ENCODE data around the gene DLG4. TPM values are rescaled to one million over a fixed set of nuclear protein-coding genes. Genes with fewer than 3 reads are reported as not detected.

Gene DLG4
- total RNA-seq, 1 experiment from 2014 or later, result 38.3 TPM

- Histone ChIP-seq H3K27ac (ENCODE audit: insufficient read length, low read depth, low read length) (no peak overlapping the region), H3K4ac (ENCODE audit: low read depth, low read length) (no peak overlapping the region), H2BK15ac (ENCODE audit: low read depth, low read length) (no peak overlapping the region), H3K23me2 (ENCODE audit: insufficient read length, low read depth, low read length, poor library complexity, severe bottlenecking) (no peaks in the 10 kb centered on the region), H3K79me2 (ENCODE audit: insufficient read depth, low read length) (no peaks in the 10 kb centered on the region), H3K14ac (ENCODE audit: insufficient read depth, low read length) (no peak overlapping the region), H2BK20ac (ENCODE audit: low read depth, low read length, poor library complexity, severe bottlenecking) (no peak overlapping the region), H2BK5ac (ENCODE audit: insufficient read length, low read length) (no peak overlapping the region), H4K20me1 (ENCODE audit: control insufficient read depth, insufficient read depth, insufficient read length) (no peaks in the 10 kb centered on the region), H3T11ph (ENCODE audit: low read length) (no peak overlapping the region), H2BK120ac (ENCODE audit: low read depth, low read length, poor library complexity, severe bottlenecking) (no peak overlapping the region), H3K23ac (ENCODE audit: insufficient read length, low read depth, low read length) (no peak overlapping the region), H3K27me3 (ENCODE audit: insufficient read depth, low read length) (no peaks in the 10 kb centered on the region), H3K56ac (ENCODE audit: insufficient read length, low read depth, low read length) (no peak overlapping the region), H3K4me1 (ENCODE audit: insufficient read depth, low read length) (peaks cover 2% of the 10 kb centered on the region; the same call in 1 of the 2 replicates), H4K5ac (ENCODE audit: insufficient read length, low read depth, low read length) (no peak overlapping the region), H2AFZ (ENCODE audit: low read length) (no peak overlapping the region), H3K9ac (ENCODE audit: extremely low read depth, insufficient read length, low read length) (no peak overlapping the region), H3K4me2 (ENCODE audit: insufficient read depth, insufficient read length, low read length) (no peak overlapping the region), H3K79me1 (ENCODE audit: insufficient read depth, low read depth, low read length, poor library complexity, severe bottlenecking) (no peaks in the 10 kb centered on the region), H4K91ac (ENCODE audit: insufficient read length, low read depth, low read length) (no peak overlapping the region), H2AK5ac (ENCODE audit: insufficient read length, low read length) (no peak overlapping the region), H4K8ac (replicated peaks; ENCODE audit: insufficient read length, low read depth, low read length) (no peak overlapping the region), H3K9me3 (ENCODE audit: control insufficient read depth, low read depth, low read length) (no peaks in the 10 kb centered on the region), H3K18ac (ENCODE audit: insufficient read length, low read depth, low read length) (no peak overlapping the region), H2BK12ac (ENCODE audit: insufficient read length, low read depth, low read length) (no peak overlapping the region)
- Mint-ChIP-seq H3K36me3 (ENCODE audit: insufficient read depth in 1 of 3, low read depth in 3 of 3) (no peaks in the 10 kb centered on the region), H3K27me3 (ENCODE audit: low read depth) (peaks cover 15% of the 10 kb centered on the region), H3K4me3 (no peak overlapping the region; a peak in 1 of 5 replicates), H3K27ac (peak overlapping the region in 1 of 3 experiments; percentile 56; a peak in 1 of 7 replicates), H3K4me1 (peaks cover 35 to 44% of the 10 kb centered on the region in 2 experiments), H3K9me3 (no peaks in the 10 kb centered on the region)
- TF ChIP-seq CTCF (conservative IDR thresholded peaks at IDR 0.05), result no peak
- no CpG with 5 or more reads among the region's 11 CpGs for WGBS (ENCODE audit: extremely low coverage, insufficient read length, low lambda C conversion rate)
- no peak for DNase-seq
Observed at GRCh38 chr17:7144213-7144612, 75.4 kb downstream of the DLG4 start.

Data from H9 (cell line).